ENCODE data around the gene SNTG2.

SNTG2 gene

DNA sequence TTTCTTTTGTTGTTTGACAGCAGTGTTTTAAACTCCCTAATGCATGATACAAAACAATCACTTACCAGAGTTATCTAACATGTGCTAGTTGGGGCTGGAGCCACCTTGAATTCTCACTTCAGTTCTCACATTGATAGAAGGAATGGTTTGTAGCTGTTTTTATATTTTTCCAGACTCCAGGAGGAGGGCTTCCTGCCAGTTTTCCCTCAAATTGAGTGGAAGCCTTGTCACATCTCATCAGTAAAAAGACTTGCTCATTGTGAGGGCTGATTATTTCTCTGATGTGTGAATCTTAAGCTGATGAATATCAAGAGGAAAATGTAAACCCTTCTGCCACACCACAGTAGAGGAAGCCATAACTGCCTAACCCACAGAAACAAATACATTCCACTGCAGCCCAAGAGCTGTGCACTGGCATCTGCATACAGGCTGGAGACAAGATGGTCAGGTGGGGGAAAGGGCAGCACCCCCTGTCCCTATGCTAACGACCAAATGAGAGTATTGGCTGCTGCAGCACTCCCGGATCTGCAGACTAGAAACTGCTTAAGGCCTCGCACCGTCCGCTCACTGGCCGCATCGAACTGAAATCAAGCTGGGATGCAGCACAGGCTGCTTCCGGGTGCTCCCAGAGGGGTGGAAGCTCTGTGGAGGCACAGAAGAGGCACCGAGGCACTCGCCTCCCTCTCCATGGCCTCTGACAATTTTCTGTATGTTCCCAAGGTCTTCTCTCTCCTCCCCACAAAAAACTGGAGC, 388.9 kb downstream of the SNTG2 start:
- H3K27ac ChIP-seq: no peak overlapping the region
- TF ChIP-seq ZFX (IDR thresholded peaks at IDR 0.05; ENCODE audit: borderline replicate concordance): no peak
- TF ChIP-seq, protein P1, sequence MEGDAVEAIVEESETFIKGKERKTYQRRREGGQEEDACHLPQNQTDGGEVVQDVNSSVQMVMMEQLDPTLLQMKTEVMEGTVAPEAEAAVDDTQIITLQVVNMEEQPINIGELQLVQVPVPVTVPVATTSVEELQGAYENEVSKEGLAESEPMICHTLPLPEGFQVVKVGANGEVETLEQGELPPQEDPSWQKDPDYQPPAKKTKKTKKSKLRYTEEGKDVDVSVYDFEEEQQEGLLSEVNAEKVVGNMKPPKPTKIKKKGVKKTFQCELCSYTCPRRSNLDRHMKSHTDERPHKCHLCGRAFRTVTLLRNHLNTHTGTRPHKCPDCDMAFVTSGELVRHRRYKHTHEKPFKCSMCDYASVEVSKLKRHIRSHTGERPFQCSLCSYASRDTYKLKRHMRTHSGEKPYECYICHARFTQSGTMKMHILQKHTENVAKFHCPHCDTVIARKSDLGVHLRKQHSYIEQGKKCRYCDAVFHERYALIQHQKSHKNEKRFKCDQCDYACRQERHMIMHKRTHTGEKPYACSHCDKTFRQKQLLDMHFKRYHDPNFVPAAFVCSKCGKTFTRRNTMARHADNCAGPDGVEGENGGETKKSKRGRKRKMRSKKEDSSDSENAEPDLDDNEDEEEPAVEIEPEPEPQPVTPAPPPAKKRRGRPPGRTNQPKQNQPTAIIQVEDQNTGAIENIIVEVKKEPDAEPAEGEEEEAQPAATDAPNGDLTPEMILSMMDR (IDR thresholded peaks at IDR 0.05): no peak

GRCh38 chr2:1340141-1340512, 389.5 kb downstream of the SNTG2 start:
- TF ChIP-seq, protein P1 (IDR thresholded peaks at IDR 0.05): no peak
- TF ChIP-seq ZFX (IDR thresholded peaks at IDR 0.05; ENCODE audit: borderline replicate concordance): no peak
- no peak overlapping the region for H3K27ac ChIP-seq

GRCh38 chr2:1341404-1342120, 390.9 kb downstream of the SNTG2 start:
- no peak overlapping the region for H3K27ac ChIP-seq
- TF ChIP-seq, protein P1 (IDR thresholded peaks at IDR 0.05): no peak
- no peak for TF ChIP-seq ZFX (IDR thresholded peaks at IDR 0.05; ENCODE audit: borderline replicate concordance)

GRCh38 chr2:1348789-1349188, 398.1 kb downstream of the SNTG2 start:
- TF ChIP-seq, protein P1 (IDR thresholded peaks at IDR 0.05): no peak
- no peak for TF ChIP-seq ZFX (IDR thresholded peaks at IDR 0.05; ENCODE audit: borderline replicate concordance)

DNA sequence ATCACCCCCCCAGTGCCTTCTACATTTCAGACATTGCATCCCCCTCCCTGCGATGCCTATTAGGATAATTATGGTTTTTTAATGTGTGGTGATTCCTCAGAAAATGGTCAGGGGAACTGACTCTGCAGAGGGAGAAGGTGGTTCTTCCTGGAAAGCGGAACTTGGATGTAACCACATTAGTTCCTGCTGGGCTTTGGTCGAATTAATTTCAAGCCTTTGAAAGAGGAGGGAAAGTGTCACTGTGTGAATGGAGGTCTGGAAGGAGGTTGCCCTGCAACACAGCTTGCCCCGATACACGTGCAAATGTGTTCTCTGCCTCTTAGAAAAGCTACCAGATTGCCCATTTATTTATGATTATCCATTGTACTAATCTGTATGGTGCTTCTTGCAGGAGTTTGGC, 399.5 kb downstream of the SNTG2 start:
- no peak overlapping the region for H3K27ac ChIP-seq
- TF ChIP-seq, protein P1 (IDR thresholded peaks at IDR 0.05): no peak
- TF ChIP-seq ZFX (IDR thresholded peaks at IDR 0.05; ENCODE audit: borderline replicate concordance): no peak

More at GRCh38 chr2:1348789-1349188, 398.1 kb downstream of the SNTG2 start:
- no peak overlapping the region for H3K27ac ChIP-seq

- H3K27ac ChIP-seq: no peak overlapping the region
- TF ChIP-seq, protein P1 (IDR thresholded peaks at IDR 0.05): no peak
- no peak for TF ChIP-seq ZFX (IDR thresholded peaks at IDR 0.05; ENCODE audit: borderline replicate concordance)
These were observed 402.5 kb downstream of the SNTG2 start for GRCh38 chr2:1353124-1353523.

DNA sequence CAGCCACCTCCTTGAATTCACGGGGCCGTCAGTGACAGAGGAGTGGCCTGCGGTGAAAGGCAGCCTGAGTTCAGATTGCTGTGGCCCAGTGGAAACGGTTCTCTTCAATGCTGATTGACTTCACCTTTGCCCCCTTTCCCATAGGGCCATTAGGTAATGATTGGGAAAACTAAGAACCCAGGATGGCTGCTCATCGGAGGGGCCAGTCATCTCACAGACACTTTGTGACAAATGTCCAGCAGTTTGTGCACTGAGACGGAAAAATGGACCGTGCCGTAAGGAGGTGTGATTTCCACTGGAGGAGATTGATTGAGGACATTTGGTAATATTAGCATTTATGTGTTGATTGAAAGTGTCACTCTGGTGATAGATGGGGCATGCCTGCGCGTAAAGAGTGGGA, 402.9 kb downstream of the SNTG2 start:
- TF ChIP-seq, protein P1 (IDR thresholded peaks at IDR 0.05): no peak
- no peak for TF ChIP-seq ZFX (IDR thresholded peaks at IDR 0.05; ENCODE audit: borderline replicate concordance)
- H3K27ac ChIP-seq: no peak overlapping the region

Measured in 22Rv1 (cell line).